WTC11 (cell line): ENCODE measurements around the gene SLITRK2. TPM values are rescaled to one million over a fixed set of nuclear protein-coding genes. Genes with fewer than 3 reads are reported as not detected.

Experiments used
- ATAC-seq: fragments of 200-7000 bp; cut with Tn5 transposase; 2 replicates; pipeline ENCODE4 v1.10.0; 2021; ENCODE audit warnings: mild to moderate bottlenecking, moderate library complexity
- CTCF ChIA-PET: fragments of 300-600 bp; sonication (Branson Sonifier 250); formaldehyde crosslinking; loops from one replicate; lab custom pipeline; 2021; ENCODE audit warnings: antibody characterized with exemption; lab: Charles Lee
- POLR2A ChIA-PET: fragments of 350-600 bp; sonication (Branson Sonifier 250); formaldehyde crosslinking; loops from one replicate; lab custom pipeline; 2021; ENCODE audit warnings: antibody characterized with exemption; lab: Charles Lee
- DNase-seq: peaks from one replicate; pipeline ENCODE4 v3.0.0; 2021; ENCODE audit warnings: low spot score
- H3K27ac Mint-ChIP-seq: 2 replicates; pipeline ENCODE4 v1.8.0; 2021; ENCODE audit warnings: mixed read lengths
- H3K27me3 Mint-ChIP-seq: 2 replicates; pipeline ENCODE4 v1.8.0; 2021; ENCODE audit warnings: low read depth, mild to moderate bottlenecking, moderate library complexity, mixed read lengths
- H3K36me3 Mint-ChIP-seq: 2 replicates; pipeline ENCODE4 v1.8.0; 2021; ENCODE audit warnings: mixed read lengths
- H3K4me1 Mint-ChIP-seq: 2 replicates; pipeline ENCODE4 v1.8.0; 2022; ENCODE audit warnings: mixed read lengths
- H3K4me3 Mint-ChIP-seq: 2 replicates; pipeline ENCODE4 v1.8.0; 2021; ENCODE audit warnings: mild to moderate bottlenecking, moderate library complexity, mixed read lengths
- H3K9me3 Mint-ChIP-seq: 2 replicates; pipeline ENCODE4 v1.8.0; 2021; ENCODE audit warnings: mixed read lengths
- CBFB ChIP-seq: sonication (generic); formaldehyde crosslinking; IDR thresholded peaks from 2 replicates; pipeline ENCODE4 v1.8.1; 2022; ENCODE audit warnings: mild to moderate bottlenecking, low read depth, missing genetic modification reagents
- EMX1 ChIP-seq: fragments of 250-450 bp; sonication (Bioruptor Pico); IDR thresholded peaks from 2 replicates; pipeline ENCODE4 v1.8.0; 2021; ENCODE audit warnings: mild to moderate bottlenecking
- FOXK1 ChIP-seq: sonication (generic); formaldehyde crosslinking; IDR thresholded peaks from 2 replicates; pipeline ENCODE4 v1.8.0; 2022; ENCODE audit warnings: mild to moderate bottlenecking, moderate library complexity, missing genetic modification reagents
- HMGA2 ChIP-seq: fragments of 250-450 bp; sonication (Bioruptor Pico); IDR thresholded peaks from 2 replicates; pipeline ENCODE4 v1.4.0; 2021; ENCODE audit warnings: mild to moderate bottlenecking, moderate library complexity
- JUN ChIP-seq: sonication (generic); formaldehyde crosslinking; IDR thresholded peaks from 2 replicates; pipeline ENCODE4 v1.8.0; 2023; ENCODE audit warnings: mild to moderate bottlenecking, missing genetic modification reagents
- MYBL2 ChIP-seq: sonication (generic); formaldehyde crosslinking; IDR thresholded peaks from 2 replicates; pipeline ENCODE4 v1.8.1; 2023; ENCODE audit warnings: mild to moderate bottlenecking, moderate library complexity, missing genetic modification reagents
- NFE2L1 ChIP-seq: sonication (generic); formaldehyde crosslinking; IDR thresholded peaks from 2 replicates; pipeline ENCODE4 v1.8.1; 2023; ENCODE audit warnings: missing genetic modification reagents
- NR1H2 ChIP-seq: sonication (generic); formaldehyde crosslinking; IDR thresholded peaks from 2 replicates; pipeline ENCODE4 v1.9.0; 2021; ENCODE audit warnings: mild to moderate bottlenecking, moderate library complexity, missing genetic modification reagents
- PRRX2 ChIP-seq: fragments of 250-450 bp; sonication (Bioruptor Pico); IDR thresholded peaks from 2 replicates; pipeline ENCODE4 v1.8.0; 2021; ENCODE audit warnings: mild to moderate bottlenecking
- RELA ChIP-seq: sonication (generic); formaldehyde crosslinking; IDR thresholded peaks from 2 replicates; pipeline ENCODE4 v1.8.1; 2022; ENCODE audit warnings: missing genetic modification reagents, mild to moderate bottlenecking, borderline replicate concordance
- SOX15 ChIP-seq: fragments of 250-450 bp; sonication (Bioruptor Pico); IDR thresholded peaks from 2 replicates; pipeline ENCODE4 v1.9.0; 2021; ENCODE audit warnings: mild to moderate bottlenecking
- SP1 ChIP-seq: sonication (generic); formaldehyde crosslinking; conservative IDR thresholded peaks from 2 replicates; pipeline ENCODE4 v1.8.1; 2022; ENCODE audit warnings: missing genetic modification reagents
- TP53 ChIP-seq: sonication (generic); formaldehyde crosslinking; IDR thresholded peaks from 2 replicates; pipeline ENCODE4 v1.8.1; 2023; ENCODE audit warnings: mild to moderate bottlenecking, missing genetic modification reagents
- ZNF219 ChIP-seq: sonication (generic); formaldehyde crosslinking; IDR thresholded peaks from 2 replicates; pipeline ENCODE4 v1.8.0; 2023; ENCODE audit warnings: missing genetic modification reagents, mild to moderate bottlenecking, borderline replicate concordance
- total RNA-seq: library from RNA; stranded (reverse); gene quantifications from 3 replicates; pipeline ENCODE4 v1.2.3, GENCODE V29; 2021
- TF ChIP-seq, protein P1 (sequence below): sonication (generic); formaldehyde crosslinking; IDR thresholded peaks from 2 replicates; pipeline ENCODE4 v1.8.0; 2023; ENCODE audit warnings: mild to moderate bottlenecking, missing genetic modification reagents
- TF ChIP-seq, protein P2 (sequence below): fragments of 250-450 bp; sonication (Bioruptor Pico); IDR thresholded peaks from 2 replicates; pipeline ENCODE4 v2.1.2; 2022; ENCODE audit warnings: mild to moderate bottlenecking, moderate library complexity
- TF ChIP-seq, protein P3 (sequence below): sonication (generic); formaldehyde crosslinking; IDR thresholded peaks from 2 replicates; pipeline ENCODE4 v1.8.1; 2023; ENCODE audit warnings: mild to moderate bottlenecking, missing genetic modification reagents
- TF ChIP-seq, protein P4 (sequence below): sonication (generic); formaldehyde crosslinking; IDR thresholded peaks from 2 replicates; pipeline ENCODE4 v1.8.1; 2023; ENCODE audit warnings: mild to moderate bottlenecking, missing genetic modification reagents, borderline replicate concordance
- TF ChIP-seq, protein P5 (sequence below): sonication (generic); formaldehyde crosslinking; IDR thresholded peaks from 2 replicates; pipeline ENCODE4 v1.8.1; 2022; ENCODE audit warnings: missing genetic modification reagents, borderline replicate concordance
- TF ChIP-seq, protein P6 (sequence below): sonication (generic); formaldehyde crosslinking; IDR thresholded peaks from 2 replicates; pipeline ENCODE4 v1.8.1; 2022; ENCODE audit warnings: low read depth, missing genetic modification reagents, borderline replicate concordance
- TF ChIP-seq, protein P7 (sequence below): fragments of 250-450 bp; sonication (Bioruptor Pico); IDR thresholded peaks from 2 replicates; pipeline ENCODE4 v1.9.0; 2021; ENCODE audit warnings: mild to moderate bottlenecking

The SLITRK2 gene
- total RNA-seq, 1 experiment from 2014 or later, result not detected

DNA sequence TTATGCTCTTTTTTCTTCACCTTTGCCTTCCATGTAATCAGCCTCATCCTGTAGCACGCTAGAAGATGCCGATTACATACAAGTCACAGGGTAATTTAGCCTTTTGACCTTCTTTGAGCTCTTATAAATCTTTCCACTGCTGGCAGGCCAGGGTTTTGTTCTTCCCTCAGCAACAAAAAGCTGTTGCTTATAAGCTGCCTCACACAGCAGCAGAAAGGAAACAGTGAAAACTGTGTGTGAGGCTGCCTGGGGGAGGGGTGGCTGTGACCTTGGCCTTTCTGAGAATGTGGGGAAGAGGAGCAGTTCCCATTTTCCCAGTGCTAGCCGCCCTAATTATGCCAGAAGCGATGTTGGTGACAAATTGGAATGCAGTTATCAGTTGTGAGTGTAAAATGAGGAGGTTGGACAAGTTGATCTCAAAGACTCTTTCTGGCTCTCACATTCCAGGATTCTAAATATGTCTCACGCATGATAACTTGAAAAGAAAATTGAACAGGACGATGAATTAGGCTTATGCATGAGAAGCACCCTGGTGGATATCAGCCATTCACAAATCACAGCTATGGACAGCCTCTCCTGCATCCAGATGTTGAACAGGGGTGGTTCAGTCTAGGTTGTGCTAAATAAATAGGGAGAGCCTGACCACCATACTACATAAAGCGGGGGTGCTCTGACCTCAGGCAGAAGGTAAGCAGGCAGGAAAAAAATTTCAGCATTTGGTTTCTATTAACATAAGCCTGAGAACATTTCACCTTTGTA is 25.7 kb downstream of the SLITRK2 start (continued):
- TF ChIP-seq, protein P1, sequence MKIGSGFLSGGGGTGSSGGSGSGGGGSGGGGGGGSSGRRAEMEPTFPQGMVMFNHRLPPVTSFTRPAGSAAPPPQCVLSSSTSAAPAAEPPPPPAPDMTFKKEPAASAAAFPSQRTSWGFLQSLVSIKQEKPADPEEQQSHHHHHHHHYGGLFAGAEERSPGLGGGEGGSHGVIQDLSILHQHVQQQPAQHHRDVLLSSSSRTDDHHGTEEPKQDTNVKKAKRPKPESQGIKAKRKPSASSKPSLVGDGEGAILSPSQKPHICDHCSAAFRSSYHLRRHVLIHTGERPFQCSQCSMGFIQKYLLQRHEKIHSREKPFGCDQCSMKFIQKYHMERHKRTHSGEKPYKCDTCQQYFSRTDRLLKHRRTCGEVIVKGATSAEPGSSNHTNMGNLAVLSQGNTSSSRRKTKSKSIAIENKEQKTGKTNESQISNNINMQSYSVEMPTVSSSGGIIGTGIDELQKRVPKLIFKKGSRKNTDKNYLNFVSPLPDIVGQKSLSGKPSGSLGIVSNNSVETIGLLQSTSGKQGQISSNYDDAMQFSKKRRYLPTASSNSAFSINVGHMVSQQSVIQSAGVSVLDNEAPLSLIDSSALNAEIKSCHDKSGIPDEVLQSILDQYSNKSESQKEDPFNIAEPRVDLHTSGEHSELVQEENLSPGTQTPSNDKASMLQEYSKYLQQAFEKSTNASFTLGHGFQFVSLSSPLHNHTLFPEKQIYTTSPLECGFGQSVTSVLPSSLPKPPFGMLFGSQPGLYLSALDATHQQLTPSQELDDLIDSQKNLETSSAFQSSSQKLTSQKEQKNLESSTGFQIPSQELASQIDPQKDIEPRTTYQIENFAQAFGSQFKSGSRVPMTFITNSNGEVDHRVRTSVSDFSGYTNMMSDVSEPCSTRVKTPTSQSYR (CRISPR knock-in tag), result no peak
- TF ChIP-seq, protein P2, sequence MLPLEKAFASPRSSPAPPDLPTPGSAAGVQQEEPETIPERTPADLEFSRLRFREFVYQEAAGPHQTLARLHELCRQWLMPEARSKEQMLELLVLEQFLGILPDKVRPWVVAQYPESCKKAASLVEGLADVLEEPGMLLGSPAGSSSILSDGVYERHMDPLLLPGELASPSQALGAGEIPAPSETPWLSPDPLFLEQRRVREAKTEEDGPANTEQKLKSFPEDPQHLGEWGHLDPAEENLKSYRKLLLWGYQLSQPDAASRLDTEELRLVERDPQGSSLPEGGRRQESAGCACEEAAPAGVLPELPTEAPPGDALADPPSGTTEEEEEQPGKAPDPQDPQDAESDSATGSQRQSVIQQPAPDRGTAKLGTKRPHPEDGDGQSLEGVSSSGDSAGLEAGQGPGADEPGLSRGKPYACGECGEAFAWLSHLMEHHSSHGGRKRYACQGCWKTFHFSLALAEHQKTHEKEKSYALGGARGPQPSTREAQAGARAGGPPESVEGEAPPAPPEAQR (CRISPR knock-in tag), result no peak
- TF ChIP-seq TP53 (CRISPR knock-in tag), result no peak
- TF ChIP-seq, protein P3, sequence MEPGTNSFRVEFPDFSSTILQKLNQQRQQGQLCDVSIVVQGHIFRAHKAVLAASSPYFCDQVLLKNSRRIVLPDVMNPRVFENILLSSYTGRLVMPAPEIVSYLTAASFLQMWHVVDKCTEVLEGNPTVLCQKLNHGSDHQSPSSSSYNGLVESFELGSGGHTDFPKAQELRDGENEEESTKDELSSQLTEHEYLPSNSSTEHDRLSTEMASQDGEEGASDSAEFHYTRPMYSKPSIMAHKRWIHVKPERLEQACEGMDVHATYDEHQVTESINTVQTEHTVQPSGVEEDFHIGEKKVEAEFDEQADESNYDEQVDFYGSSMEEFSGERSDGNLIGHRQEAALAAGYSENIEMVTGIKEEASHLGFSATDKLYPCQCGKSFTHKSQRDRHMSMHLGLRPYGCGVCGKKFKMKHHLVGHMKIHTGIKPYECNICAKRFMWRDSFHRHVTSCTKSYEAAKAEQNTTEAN, result no peak

DNA sequence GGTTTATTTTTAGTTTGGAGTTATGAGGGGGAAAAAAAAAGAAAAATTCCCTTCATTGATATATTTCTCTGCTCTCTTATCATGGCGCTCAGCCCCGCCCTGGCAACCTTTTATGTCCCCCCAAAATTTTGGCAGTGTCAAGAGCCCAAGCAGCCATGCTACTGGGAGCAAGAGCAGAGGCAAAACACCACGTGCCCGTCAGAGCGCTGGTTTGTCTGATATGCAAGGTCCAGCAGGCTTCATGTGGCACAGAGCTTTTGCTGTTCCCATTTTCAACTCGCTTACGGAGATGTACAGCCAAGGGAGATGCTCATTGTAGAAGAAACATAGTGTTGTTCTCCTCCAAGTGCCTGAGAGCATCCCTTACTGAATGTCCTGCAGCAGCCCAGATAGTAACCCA is 27.3 kb downstream of the SLITRK2 start:
- ChIA-PET CTCF (no interaction called here), POLR2A (no interaction called here)
- H3K4me3 Mint-ChIP-seq, result no peak overlapping the region
- TF ChIP-seq JUN (CRISPR knock-in tag) (no peak), NFE2L1 (CRISPR knock-in tag) (no peak), CBFB (no peak), NR1H2 (CRISPR knock-in tag) (no peak), MYBL2 (CRISPR knock-in tag) (no peak), PRRX2 (CRISPR knock-in tag) (no peak), RELA (CRISPR knock-in tag) (no peak), EMX1 (CRISPR knock-in tag) (no peak), SP1 (CRISPR knock-in tag) (no peak), SOX15 (CRISPR knock-in tag) (no peak), FOXK1 (CRISPR knock-in tag) (no peak), ZNF219 (CRISPR knock-in tag) (no peak), HMGA2 (CRISPR knock-in tag) (no peak)
- TF ChIP-seq, protein P4, sequence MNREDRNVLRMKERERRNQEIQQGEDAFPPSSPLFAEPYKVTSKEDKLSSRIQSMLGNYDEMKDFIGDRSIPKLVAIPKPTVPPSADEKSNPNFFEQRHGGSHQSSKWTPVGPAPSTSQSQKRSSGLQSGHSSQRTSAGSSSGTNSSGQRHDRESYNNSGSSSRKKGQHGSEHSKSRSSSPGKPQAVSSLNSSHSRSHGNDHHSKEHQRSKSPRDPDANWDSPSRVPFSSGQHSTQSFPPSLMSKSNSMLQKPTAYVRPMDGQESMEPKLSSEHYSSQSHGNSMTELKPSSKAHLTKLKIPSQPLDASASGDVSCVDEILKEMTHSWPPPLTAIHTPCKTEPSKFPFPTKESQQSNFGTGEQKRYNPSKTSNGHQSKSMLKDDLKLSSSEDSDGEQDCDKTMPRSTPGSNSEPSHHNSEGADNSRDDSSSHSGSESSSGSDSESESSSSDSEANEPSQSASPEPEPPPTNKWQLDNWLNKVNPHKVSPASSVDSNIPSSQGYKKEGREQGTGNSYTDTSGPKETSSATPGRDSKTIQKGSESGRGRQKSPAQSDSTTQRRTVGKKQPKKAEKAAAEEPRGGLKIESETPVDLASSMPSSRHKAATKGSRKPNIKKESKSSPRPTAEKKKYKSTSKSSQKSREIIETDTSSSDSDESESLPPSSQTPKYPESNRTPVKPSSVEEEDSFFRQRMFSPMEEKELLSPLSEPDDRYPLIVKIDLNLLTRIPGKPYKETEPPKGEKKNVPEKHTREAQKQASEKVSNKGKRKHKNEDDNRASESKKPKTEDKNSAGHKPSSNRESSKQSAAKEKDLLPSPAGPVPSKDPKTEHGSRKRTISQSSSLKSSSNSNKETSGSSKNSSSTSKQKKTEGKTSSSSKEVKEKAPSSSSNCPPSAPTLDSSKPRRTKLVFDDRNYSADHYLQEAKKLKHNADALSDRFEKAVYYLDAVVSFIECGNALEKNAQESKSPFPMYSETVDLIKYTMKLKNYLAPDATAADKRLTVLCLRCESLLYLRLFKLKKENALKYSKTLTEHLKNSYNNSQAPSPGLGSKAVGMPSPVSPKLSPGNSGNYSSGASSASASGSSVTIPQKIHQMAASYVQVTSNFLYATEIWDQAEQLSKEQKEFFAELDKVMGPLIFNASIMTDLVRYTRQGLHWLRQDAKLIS, result no peak
- TF ChIP-seq, protein P5, sequence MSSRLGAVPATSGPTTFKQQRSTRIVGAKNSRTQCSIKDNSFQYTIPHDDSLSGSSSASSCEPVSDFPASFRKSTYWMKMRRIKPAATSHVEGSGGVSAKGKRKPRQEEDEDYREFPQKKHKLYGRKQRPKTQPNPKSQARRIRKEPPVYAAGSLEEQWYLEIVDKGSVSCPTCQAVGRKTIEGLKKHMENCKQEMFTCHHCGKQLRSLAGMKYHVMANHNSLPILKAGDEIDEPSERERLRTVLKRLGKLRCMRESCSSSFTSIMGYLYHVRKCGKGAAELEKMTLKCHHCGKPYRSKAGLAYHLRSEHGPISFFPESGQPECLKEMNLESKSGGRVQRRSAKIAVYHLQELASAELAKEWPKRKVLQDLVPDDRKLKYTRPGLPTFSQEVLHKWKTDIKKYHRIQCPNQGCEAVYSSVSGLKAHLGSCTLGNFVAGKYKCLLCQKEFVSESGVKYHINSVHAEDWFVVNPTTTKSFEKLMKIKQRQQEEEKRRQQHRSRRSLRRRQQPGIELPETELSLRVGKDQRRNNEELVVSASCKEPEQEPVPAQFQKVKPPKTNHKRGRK (CRISPR knock-in tag), result no peak
- TF ChIP-seq, protein P6, sequence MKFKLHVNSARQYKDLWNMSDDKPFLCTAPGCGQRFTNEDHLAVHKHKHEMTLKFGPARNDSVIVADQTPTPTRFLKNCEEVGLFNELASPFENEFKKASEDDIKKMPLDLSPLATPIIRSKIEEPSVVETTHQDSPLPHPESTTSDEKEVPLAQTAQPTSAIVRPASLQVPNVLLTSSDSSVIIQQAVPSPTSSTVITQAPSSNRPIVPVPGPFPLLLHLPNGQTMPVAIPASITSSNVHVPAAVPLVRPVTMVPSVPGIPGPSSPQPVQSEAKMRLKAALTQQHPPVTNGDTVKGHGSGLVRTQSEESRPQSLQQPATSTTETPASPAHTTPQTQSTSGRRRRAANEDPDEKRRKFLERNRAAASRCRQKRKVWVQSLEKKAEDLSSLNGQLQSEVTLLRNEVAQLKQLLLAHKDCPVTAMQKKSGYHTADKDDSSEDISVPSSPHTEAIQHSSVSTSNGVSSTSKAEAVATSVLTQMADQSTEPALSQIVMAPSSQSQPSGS, result no peak
- TF ChIP-seq, protein P7, sequence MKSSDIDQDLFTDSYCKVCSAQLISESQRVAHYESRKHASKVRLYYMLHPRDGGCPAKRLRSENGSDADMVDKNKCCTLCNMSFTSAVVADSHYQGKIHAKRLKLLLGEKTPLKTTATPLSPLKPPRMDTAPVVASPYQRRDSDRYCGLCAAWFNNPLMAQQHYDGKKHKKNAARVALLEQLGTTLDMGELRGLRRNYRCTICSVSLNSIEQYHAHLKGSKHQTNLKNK (CRISPR knock-in tag), result no peak
- H3K4me1 Mint-ChIP-seq, result no peaks in the 10 kb centered on the region
- no peaks in the 10 kb centered on the region; the same call in 1 of the 2 replicates for H3K27me3 Mint-ChIP-seq
- peaks cover 51% of the 10 kb centered on the region for H3K9me3 Mint-ChIP-seq
- no peak for DNase-seq
- H3K27ac Mint-ChIP-seq, result no peak overlapping the region
- H3K36me3 Mint-ChIP-seq, result peaks cover 26% of the 10 kb centered on the region
- no peak for ATAC-seq
